ENCODE results near the gene TMEM164.

The TMEM164 gene

DNA sequence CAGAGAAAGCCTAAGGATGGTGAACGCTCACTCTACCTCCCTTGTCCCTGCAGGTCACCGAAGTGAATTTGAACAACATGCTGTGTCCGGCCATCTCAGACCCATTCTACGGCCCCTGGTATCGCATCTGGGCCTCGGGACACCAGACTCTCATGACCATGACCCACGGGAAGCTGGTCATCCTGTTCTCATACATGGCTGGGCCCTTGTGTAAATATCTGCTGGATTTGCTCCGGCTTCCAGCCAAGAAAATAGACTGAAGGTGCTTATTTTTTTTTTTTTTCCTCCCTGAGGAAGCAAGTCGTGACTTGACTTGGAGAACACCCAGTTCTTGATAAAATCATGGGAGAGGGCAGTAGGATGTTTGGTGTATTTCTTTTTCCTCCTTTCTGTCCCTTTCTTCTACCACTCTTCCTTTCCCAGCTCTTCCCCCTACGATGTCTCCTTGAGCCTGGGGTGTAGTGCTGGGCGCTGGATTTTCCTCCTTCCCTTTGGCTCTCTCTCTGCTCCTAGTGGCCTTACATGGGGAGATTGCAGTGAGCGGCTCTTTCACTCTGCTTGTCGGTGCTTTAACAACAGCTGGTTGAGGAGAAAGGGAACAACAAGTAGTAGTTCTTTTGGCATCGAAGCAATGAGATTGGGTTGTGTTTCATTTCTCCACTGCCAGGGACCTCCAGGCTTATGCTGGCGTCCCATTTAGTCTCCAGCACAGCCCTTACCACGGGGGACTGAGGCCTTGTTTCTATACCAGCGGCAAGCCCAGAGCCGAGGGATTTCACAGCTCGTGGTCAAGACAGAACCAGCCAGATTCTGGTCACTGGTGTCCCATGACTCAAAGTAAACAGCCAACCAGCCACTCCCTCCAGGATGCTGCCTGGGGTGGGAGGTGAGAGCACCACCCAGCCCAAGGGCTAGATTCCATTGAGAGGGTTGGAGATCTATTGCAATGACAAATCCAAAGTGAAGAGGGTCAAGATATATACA lies 170.6 kb downstream of the TMEM164 start:
- DNase-seq, result no peak

DNA sequence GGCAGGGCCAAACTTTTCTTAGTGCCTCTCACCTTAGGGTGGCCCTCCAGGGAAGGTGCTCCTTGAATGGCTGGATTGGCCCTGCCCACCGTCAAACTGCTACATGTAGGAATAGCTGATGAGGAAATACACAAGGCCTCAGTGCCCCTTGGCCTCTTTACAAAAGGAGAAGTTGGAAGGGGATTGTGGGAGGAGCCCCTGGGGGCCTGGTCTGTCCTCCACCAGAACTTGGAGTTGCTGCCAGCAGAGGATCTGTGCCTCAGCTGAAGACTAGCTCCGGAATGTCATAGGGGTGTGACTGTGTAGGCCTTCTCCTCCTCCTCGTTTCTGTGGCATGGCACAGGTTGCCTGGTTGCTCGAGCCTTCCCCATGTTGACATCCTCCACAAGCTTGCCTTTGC lies 172.2 kb downstream of the TMEM164 start:
- no peak for DNase-seq

DNA sequence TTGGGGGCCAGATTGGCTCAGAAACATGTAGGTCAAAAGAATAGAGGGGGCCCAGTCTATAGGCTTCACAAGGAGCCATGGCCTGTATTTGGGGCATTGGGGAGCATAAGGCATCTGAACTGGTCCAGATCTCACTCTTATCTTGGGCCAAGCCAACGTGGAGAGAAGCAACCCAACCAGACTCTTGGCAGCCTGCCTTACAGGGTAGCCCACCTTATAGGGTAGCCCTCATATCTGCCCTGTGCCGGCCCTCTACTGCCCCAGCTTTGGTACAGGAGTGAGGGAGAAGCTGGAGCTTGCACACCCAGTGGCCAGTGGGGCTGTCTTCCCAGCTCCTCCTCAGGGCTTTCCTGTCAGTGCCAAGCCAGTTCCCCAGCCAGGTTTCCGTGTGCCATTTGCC lies 172.8 kb downstream of the TMEM164 start:
- DNase-seq, result no peak

GRCh38 chrX:110178179-110178865 lies 175.4 kb downstream of the TMEM164 start:
- peak; percentile 40 for DNase-seq

DNA sequence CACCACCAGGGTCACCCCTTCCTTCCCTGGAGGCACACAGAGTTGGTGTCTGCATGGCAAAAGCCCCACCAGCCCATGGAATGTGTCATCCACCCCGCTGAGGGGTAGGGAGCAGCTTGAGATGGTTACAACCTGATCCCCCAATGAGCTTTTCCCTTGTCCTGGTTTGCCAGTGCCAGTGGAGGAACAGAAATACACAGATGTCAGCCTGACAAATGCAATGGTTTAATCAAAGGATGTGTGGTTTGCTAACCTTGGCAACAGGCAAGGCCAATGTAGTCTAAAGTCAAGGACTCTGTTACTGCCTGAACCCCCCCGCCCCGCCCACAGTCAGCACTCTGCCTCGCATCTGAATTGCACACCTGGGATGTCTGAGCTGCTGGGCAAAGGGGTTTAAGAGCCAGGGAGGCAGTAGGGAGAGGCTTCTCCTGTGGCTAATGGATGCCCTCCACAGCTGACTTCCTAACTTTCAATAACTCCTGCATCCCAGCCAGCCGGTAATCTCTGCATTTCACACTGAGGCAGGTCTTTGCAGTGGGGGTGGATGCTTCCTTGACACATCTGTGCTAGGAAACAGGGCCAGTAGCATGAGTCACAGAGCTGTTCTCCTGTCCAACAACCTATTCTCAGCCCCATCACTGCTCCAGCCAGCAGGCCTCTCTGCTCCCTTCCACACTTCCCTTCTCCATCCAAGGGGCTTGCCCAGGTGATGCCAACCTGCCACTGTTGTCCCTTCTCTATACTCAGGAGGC lies 177.4 kb downstream of the TMEM164 start:
- no peak for DNase-seq

- no peak for DNase-seq
These were observed 178.0 kb downstream of the TMEM164 start for GRCh38 chrX:110180928-110181310.

- DNase-seq, result no peak
These were observed 178.7 kb downstream of the TMEM164 start for GRCh38 chrX:110181459-110182137.

DNA sequence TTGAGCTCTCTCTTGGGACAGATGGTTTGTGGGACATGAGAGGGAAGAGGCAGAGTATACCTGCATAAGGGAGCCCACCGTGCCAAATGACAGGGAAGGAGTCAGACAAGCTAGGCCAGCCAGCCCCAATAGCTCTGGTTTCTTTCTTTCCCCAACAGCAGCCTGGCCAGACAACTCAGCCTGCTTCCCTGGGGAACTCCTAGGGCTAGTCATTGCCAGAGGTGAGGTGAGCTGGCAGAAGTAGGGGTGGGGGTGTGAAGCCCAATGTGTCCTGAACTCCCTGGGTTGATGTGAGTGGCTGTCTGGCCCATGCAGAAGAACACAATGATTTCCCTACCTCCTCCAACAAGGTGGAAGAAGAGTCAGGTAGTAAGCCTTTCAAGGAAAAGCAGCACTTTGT lies 179.4 kb downstream of the TMEM164 start:
- no peak for DNase-seq

DNA sequence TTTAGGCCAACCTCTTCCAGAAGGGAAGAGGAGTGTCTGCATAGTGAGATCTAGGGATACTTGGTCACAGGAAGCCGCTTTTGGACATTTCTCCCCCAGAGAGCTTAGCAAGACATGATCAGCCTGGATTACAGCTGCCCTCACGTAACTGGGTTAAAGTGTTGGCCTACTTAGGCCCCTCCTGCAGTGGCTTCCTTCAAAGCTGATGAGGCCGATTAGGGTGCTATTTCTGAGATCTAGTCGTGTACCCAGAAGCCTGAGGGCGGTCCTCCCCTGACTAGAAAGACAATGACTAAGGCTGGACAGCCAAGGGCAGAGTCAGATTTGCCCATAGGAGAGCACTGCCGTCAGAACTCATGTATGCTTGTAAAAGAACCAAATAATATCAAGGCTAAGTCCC lies 180.0 kb downstream of the TMEM164 start:
- no peak for DNase-seq

- no peak for DNase-seq
These were observed 180.4 kb downstream of the TMEM164 start for GRCh38 chrX:110183314-110183713.

DNA sequence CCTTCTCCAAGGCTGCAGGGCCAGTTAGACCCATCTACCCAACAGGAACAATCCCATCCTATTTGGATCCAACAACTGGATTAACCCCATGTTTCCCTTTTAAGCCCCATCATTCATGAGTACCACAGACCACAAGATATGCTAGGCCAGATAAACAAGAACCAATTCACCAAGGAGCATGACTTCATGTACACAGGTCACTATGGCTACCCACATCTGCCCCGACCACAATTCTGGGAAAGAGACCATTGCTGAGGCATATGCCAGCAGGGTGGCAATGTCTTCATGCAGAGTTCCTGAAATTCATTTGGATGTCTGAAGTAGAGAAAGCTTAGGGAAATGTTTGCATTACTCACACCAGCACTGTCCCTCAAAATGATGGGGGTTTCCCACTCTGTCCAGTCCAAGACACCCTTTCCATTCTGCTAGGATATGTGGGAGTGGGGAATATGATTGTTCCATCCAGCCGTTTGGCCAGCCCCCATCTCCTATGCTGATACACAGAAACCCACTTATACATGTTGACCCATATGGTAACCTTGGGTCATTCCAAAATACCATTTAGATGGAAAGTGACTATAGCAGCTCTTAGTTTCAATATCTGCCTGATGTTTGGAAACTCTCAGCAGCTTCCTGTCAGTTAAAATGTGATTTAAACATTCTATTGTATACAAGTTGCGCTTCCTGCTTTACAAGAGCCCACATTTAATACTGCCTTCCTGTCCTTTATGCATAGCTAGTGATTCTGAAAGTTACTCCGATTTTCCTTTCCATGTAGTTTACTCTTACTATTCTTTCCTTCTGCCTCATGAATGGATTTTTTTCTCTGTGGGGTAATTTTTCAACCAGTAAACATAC lies 186.0 kb downstream of the TMEM164 start:
- DNase-seq, result no peak

DNA sequence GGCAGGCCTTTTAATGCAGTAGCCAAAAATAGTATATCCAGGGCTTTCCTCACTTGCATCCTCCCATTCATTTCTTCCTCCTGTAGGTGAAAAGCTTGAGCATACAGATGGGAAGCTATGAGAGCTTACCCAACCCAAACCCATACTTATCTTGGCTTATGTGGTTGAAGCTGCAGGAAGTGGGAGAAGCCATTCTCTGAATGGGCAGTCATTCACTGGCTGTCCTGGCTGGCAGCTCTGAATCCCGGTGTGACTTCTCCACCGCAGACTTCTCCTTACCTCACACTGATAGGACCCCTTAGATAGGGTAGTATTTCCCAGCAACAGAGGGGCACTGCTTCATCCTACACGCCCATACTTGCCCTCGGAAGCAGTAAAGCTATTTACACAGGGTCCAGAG lies 189.6 kb downstream of the TMEM164 start:
- no peak for DNase-seq

DNA sequence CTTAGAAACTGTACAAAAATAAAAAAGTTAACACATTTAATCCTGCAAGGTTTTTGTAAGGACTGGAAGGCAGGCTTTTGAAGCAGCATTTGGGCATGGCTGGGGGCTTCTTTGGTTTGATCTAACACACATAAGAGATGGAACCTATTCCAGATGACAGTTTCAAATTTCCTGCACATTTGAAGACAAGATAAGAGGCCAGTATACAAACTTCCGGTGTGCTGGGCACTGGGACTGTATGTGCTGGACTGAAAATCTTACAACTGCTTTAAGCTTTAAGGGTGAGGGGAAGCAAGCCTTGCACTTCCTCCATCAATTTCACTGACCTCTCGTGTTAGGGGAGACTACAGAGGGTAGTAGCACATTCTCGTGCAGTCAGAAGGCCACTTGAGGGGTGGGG lies 192.1 kb downstream of the TMEM164 start:
- DNase-seq, result no peak

- no peak for DNase-seq
These were observed 198.9 kb downstream of the TMEM164 start for GRCh38 chrX:110201799-110202198.

GRCh38 chrX:110204986-110205385 lies 202.1 kb downstream of the TMEM164 start:
- no peak for DNase-seq

DNA sequence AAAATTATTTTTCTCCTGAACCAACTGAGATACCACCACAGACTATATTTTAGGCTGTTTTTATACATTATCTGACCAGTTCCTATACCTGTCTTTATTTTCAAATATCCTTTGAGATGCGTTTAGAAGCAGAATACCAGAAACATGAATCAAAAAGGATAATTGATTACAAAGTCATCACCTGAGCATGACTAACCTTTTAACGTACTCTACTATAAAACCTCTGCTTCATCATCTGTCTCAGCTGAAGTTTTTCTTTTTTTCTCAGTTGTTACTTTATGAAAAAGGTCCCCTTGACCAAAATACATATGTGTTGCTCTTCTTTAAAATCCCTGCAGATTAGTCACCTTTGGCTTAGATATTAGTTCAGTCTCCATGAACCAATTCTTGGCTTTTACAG lies 205.2 kb downstream of the TMEM164 start:
- DNase-seq, result no peak

DNA sequence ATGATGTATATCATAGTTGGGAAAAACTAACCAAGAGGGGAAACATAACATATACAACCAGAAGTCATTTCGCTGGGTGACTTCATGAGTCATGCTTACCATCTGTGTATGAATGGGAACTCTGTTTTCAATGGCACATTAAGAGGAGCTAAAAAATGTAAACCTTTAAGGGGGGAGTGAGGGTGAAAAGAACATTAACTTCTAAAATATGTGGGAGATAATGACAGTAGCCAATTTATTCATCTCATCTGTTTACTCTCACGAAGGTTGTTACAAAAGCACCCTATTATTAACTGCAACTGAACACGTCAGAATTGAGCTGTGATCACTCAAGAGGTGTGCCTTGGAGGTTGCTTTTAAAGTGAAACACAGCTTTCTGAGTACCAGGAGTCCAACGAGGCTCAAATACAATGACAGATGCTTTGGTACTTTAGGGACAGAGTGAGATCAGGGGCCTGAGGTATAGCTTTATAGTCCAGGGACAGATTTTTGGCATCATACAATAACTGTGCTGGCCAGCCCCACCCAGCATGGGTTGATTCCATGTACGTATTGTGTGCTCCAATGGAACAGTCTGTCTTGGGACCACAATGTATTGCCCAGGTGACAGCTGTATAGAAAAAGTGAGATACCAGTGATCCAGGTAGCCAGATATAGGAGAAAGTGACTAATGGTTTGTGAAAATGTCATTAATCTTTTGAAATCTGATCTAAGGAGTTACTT lies 207.7 kb downstream of the TMEM164 start:
- peak; percentile 63 for DNase-seq

DNA sequence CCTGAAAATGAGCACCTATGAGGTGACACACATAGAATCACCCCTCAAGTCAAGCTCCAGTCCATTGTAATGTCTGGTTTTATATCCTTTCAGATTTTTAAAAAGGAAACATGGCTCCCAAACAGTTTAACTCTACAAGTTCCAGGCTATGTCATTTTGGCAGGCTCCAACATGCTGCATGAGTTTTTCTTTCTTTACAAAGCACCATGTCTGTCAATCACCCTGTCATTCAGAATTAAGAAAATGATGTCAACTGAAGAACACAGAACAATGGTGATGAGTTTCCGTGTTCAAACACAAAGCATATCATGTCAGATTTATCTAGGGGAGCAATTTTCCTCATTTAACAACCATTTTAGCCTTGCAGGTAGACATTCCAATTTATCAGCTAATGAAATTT lies 208.4 kb downstream of the TMEM164 start:
- no peak for DNase-seq

GRCh38 chrX:110212299-110212698 lies 209.4 kb downstream of the TMEM164 start:
- DNase-seq, result no peak

DNA sequence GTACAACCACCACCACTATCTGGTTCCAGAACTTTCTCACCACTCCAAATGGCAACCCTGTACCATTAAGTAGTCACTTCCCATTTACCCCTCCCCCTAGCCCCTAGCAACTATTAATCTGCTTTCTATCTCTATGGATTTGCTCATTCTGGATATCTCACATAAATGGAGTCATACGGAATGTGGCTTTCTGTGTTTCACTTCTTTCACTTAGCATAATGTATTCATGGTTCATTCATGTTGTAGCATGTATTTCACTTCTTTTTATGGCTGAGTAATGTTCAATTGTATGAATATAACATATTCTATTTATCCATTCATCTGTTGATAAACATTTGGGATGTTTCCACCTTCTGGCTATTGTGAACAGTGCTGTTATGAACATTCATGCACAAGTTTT lies 210.3 kb downstream of the TMEM164 start:
- DNase-seq, result no peak

- no peak for DNase-seq
These were observed 211.8 kb downstream of the TMEM164 start for GRCh38 chrX:110214684-110215083.

All from NCI-H1436 treated with DMSO at 0.1 percent for 48 hours (cell line).